T follicular helper cell (primary cell): ENCODE results near the gene VSTM2L.

Experiments used
- DNase-seq: peaks from one replicate; pipeline ENCODE4 v3.0.0-alpha.2; 2020; ENCODE audit warnings: low read depth

Gene VSTM2L

DNA sequence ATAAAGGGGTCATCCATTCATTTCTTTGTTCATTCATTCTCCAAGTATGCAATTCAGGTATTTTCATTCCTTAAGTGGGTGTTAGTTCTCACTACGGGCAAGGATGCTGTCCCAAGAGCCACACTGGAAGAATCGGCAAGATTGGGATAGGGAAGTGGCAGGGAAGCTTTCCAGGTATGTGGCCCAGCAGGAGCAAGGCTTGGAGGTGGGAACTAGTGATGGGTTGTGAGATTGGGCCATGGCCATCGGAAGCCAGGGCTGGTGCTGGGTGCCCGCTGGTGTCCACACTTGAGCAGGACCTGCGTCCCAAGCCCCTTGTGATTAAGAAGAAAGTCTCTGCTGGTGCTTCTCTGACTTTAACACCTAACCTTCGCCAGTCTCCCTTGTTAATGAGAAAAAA, 15.1 kb downstream of the VSTM2L start:
- no peak for DNase-seq

DNA sequence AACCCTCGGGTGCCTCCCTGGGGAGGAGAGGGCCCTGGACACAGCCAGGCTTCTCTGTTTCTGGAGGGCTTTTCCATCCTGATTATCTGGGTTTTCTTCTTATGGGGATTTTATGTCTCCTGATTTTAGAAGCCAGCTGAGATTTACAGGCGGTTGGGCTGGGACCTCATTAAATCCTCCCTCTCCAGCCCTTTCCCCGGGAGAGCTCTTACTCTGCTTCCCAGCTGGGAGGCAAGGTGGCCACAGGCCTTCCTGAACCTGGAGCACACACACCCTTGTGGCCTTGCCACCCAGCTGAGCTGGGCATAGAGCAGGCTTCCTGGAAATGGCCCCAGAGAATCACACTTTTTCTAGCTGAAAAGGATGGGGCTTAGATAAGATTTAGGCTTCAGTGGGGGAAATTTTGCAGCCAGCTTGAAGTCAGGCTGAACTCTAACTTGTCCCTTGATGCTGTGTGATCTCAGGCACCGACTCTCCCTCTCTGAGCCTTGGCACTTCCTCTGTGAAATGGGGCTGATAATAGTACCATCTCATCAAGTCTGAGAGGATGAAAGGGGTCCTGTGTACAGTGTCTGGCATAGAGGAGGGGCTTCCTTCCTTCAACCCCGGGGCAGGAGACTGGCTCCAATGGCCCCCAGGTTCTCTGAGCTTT, 16.6 kb downstream of the VSTM2L start:
- no peak for DNase-seq

DNA sequence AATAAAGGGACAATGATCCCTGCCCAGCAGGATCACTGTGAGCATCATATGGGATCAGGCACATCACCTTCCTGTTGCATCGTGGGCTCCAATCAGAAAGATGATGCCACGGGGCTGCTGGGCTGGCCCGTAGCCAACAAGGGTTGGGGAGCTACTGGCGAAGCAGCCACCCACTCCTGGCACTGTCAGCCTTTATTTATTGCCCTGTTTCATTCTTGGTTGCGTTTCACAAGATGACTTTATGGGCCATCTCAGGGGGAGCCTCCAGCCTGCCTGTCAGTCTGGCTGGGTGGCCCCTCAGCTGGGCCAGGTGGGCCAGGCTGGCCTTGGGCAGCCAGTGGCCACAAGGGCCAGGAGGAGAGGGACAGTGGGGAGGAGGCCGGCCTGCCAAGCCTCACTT, 17.3 kb downstream of the VSTM2L start:
- DNase-seq: no peak

DNA sequence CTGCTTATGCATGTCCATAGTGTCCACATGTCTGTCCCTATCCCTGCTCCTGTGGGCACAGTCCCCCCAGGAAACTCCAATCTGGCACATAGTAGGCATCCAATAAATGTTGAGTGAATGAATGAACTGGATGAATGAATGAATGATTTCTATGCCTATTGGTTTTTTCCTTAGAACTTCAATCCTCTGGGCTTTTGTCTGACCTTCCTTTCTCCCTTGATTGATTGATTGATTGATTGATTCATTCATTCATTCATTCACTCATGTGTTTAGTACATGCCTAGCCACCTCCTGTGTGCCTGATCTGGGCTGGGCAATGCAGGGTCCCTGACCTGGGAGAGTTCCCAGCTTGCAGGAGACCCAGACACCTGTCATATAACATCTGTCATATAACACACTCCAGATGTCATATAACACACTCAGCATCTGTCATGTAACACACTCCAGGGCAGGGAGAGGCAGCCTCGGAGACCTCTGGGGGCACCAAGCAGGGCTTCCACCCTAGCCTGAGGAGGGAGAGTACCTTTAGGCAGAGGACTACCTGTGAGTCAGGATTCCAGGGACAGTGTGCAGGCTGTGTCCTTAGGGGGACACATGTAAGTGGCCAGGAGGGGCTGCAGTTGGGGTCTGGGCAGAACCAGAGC, 17.9 kb downstream of the VSTM2L start:
- no peak for DNase-seq

DNA sequence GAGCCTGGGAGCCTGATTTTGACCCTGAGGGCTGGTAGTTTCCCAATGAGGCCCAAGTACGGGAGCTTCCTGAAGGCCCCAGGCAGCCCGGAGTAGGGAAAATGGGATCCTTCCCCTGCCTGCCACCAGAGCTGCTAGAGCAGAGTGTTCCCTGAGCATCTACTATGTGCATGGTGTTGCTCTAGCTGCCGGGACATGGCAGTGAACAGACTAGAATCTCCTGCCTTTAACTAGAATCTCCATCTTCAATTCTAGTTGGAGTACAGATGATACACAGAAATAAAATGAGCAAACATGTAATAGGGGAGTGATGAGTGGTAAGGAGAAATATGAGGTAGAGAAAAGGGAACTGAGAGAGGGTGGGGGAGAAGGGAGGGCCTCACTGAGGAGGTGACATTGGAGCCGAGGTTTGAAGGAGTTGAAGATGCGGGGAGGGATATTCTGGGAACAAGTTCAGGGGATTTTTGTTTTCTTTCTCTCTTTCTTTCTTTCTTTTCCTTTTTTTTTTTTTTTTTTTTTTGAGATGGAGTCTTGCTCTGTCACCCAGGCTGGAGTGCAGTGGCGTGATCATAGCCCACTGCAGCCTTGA, 18.5 kb downstream of the VSTM2L start:
- DNase-seq: no peak

DNA sequence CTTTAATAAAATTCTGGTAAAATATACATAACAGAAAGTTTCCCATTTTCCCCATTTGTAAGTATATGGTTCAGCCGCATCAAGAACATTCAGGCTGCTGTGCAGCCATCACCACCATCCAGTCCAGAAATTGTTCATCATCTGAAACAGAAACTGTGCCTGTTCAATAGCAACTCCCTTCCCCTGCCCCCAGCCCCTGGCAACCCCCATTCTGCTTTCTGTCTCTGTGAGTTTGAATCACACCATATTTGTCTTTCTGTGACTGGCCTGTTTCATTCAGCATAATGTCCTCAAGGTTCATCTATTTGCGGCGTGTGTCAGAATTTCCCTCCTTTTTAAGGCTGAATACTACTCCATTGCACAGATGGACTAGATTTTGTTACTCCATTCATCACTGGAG, 19.1 kb downstream of the VSTM2L start:
- no peak for DNase-seq

DNA sequence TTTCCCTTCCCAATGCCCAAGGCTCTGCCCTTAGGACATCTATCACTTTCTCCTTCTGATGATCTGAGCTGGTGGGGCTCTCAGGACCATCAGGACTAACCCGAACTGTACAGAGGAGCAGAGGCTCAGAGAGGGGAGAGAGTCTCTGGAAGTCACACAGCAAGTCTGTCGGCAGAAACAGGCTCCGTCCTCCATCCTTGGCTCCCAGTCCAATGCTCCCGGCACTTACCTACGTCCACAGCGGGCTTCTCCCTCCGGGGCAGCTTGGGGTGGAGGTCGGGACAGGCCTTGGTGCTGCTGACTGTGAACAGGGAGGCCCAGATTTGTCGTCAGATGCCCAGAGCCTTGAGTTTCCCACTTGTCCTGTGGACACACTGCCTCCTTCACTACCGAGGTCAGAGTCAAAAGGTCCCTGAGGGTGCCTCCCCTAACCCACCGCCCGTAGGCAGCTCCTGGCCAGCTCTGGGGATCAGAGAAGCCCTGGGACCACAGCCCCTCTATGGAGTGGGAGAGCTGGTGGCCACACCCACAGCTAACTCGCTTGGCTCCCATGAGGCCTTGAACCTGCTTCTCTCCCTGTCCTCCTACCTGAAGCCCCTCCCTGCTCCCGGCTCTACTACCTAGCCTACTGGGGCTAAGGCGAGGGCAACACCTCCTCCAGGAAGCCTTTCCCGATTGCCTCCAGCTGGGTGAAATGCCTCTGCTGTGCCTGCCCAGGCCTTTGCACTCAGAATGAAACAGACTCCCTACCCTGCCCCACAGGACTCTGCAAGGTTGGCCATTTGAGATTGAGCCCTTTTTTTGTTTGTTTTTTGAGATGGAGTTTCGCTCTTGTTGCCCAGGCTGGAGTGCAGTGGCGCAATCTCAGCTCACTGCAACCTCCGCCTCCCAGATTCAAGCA, 22.6 kb downstream of the VSTM2L start:
- DNase-seq: no peak

DNA sequence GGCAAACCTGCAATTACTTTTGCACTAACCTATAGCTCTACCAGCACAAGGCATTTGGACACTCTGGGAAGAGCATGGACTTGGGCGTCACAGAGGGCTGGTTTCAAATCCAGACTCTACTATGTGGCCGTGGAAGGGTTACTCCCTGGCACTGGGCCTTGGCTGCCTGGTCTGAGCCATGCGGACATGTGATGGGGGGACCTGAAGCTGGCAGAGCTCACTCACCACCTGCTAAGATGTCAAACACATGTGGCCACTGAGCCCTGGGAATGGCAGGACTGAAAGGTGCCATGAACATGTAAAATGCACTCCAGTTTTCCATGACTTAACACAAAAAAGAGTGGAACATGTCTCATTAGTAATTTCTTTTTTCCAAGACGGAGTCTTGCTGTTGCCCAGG, 23.7 kb downstream of the VSTM2L start:
- no peak for DNase-seq

DNA sequence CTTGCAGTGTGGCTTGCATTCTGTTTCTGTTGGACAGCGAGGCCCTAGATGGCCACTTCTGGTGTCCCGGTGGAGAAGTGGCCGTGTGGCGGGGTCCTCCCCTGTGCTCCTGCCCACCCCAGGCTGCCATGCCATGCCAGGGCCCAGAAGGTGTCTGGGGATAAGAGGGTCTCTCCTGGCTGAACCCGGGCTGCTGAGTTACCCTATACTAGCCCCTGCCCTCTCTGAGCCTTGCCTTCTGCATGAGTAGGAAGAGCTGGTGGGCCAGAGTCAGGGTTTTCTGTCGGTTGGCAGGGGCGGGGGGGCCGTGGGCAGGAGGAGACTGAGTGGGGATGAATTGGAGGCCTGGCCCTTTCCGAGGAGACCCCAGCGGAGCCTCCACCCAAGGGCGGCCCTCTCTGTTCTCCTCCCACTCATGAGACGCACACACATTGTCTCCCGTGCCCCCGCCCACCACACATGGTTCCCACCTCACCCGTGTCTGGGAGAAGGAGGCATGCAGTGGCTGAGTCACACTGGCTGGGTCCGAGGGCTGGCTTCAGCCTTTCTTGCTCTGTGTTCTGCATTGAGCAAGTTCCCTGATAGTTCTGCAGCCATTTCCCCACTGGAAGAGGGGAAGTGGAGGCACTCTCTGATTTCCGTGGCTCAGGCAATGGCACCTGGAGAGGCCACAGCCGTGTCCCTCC, 24.6 kb downstream of the VSTM2L start:
- DNase-seq: no peak

DNA sequence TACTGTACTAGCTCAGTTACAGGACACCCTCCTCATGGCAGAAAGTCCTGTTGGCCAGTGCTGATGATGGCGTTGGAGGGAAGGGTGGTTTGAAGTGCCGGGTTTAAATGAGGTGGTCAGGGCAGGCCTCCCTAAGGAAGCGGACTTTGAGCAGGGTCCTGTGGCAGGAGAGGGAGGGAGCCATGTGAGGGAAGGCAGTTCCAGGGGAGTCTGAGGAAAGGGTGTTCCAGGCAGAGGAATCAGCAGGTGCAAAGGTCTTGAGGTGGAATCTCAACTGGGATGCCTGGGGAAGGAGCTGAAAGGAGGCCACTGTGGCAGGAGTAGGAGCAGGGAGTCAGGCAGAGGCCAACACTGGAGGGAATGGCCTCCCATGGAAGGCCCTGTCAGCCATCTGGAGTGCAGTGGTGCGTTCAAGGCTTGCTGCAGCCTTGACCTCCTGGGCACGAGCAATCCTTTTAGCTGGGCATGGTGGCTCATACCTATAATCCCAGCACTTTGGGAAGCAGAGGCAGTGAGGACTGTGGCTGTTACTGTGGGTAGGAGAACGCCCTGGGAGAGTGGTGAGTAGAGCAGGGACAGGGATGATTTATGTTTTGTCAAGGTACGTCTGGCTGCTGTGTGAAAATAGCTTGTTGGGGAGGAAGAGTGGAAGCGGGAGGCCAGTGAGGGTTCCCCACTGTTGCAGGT, 26.2 kb downstream of the VSTM2L start:
- no peak for DNase-seq

DNA sequence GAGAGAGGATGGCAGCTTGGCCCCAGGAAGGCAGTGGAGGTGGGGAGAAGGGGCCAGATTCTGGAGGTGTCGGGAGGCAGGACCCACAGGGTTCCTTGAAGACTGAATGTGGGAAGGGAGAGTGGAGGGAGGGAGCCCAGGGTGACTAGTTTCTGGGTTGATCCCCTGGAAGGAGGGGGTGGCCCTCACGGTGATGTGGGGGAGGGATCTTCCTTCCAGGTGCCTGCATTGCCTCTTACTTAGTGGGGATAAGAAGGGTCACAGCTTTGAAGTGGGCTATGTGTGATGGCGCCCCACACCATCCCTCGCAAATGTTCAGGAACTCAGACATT, 26.7 kb downstream of the VSTM2L start:
- DNase-seq: no peak

DNA sequence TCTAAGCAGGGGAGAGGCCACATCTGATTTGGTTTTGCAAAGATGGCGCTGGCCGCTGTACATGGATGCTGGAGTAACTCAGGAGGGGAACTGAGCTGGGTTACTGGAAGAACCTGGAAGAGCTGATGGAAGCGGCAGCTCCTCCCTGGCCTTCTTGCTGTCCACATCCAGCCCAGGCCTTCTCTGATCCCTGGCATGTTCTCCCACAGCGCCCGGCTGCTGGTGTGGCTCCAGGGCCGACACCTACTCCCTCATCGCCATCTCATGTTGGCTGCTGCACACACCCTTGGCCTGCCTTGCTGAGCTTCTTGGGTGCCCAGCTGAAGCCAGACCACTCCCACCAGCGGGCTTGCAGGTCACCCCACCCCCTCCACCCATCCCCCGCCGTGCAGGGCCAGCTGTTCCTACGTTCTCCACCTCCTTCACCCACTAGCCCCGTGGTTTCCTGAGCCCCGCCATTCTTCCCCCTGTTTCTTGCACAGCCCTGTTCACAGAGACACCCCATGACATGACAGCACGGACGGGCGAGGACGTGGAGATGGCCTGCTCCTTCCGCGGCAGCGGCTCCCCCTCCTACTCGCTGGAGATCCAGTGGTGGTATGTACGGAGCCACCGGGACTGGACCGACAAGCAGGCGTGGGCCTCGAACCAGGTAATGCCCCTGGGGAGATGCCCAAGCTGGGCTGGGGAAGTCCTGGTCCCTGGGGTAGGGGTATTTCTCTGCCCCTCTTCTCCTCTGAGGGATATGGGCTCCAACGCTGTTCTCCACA, 28.4 kb downstream of the VSTM2L start:
- DNase-seq: no peak

DNA sequence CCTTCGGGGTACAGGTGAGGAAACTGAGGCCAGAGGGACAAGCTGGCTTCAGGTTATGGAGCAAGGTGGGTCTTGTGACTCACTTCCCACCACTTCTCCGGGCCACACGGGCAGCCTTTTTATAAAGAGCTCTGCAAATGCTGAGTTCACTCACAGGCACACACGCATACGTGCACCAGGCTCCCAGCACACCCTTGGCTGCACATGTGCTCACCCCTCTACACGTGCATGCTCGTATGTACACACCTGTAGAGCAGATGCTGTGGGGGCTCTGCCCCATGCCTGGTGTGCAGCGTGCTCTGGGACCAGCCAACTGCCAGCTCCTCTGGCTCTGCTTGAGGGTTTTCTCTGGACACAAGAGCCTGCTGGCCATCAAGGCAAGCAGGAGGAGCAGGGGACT, 29.1 kb downstream of the VSTM2L start:
- no peak for DNase-seq

DNA sequence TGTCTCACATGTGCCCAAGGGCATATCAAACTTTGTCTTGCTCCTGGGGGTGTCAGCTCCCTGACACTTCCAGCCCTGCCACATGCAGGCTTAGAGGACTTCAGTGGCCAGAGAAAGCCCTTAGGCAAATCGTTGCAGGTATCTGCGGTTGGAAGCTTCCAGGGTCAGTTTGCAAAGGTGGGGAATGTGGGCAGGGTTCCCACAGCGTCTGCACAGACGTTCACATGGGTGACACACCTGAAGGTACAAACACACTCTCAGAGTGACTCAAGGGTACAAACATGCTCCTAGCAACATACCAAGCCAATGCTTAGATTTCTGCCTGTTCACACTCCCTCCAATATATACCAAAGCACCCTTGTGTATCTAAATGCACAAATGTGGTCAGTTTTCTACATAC, 30.0 kb downstream of the VSTM2L start:
- DNase-seq: no peak

DNA sequence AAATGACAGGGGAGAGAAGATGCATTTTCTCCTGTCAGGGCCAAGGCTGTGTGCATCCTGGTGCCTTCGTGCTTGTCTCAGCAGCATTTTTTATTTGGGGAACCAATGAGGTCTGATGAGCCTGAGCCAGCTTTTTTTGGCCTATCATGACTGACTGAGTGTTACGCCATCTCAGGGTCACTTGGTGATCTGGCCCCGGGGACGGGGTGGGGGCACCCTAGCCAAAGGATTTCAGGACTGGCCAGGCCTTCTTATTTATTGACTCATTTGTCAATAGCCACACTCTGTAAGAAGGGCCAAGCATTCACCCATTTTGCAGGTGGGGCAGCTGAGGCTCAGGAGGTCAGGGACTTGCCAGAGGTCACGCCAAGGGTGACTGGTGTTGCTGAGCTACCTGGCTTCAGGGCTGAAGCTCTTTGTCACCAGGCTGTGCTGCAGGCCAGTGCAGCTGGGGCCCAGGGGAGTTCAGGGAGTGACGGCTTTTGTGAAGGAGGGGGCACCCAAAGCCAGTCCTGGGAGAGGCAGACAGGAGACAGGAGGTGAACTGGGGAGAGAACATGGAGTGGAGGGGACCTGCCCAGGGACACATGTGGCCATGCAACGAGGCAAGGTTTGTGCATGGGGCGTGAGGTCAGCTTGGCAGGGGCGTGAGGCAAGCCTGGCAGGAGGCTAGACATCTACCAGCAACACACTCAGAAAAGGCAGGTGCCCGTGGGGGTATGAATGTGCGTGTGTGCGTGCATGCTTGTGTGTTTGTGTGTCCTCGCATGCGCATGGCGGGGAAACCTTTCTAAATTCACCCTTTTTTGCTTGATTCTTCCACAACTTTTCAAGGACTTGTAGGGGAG, 31.1 kb downstream of the VSTM2L start:
- DNase-seq: no peak

DNA sequence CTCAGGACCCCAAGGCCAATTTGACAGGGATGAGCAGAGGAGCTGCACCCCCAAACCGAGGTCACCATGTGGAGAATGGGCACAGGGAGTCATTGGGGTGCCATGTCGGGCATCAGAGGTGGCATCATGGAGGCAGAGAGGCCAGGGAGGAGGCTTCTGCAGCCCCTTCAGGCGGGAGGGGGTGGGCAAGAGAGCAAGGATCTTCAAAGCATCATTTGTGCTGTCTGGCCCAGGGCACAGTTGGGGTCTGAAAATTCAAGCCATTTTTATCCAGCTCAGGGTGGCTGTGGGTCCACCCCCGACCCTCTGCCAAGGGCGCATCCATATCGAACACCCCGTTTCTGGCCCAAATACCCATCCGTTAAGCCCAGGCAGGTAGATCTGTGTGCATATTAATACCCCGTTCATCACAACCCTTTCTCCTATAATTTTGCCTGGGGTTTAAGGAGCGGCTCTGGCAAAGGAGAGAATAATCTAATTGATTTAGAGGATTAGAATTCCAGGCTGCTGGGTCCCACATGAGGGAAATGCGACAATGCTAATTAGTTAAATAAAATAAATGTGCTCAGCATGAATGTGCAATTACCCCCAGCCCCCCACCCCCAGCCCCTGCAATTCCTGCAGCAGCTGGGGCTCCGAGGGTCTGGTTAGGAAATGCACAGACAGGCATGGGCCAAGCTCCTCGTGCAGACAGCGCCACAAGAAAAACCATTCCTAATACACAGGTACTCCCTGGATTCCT, 31.9 kb downstream of the VSTM2L start:
- DNase-seq: no peak

DNA sequence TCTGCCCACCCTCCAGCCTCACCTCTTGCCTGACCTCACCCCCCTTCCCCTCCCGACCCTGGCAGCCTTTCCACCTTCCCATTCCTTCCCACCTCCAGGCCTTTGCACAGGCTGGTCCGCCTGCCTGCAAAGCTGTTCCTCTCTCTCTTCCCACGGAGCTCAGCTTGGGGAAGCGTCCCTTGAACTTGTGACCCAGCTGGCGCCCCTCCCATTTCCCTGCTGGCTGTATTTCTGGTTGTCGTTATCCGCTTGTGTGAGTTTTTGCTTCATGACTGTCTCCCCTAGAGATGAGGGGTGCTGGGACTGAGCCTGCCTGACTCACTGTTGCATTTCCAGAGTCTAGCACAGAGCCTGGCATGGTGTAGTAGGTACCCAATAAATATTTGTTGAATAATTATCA, 32.5 kb downstream of the VSTM2L start:
- DNase-seq: no peak

DNA sequence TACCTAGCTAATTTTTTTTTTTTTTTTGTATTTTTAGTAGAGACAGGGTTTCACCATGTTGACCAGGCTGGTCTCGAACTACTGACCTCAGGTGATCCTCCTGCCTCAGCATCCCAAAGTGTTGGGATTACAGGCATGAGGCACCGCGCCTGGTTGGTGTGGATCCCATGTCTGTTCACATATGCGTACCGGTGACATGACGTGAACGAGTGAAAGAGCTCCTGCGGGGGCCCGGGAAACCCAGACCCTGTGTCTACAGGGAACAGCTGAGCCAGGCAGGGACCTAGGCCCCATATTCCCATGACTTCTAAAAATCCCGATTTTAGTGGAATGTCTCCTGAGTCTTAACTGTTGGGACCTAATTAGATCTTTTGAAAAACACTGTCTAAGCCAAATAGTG, 33.1 kb downstream of the VSTM2L start:
- DNase-seq: no peak

DNA sequence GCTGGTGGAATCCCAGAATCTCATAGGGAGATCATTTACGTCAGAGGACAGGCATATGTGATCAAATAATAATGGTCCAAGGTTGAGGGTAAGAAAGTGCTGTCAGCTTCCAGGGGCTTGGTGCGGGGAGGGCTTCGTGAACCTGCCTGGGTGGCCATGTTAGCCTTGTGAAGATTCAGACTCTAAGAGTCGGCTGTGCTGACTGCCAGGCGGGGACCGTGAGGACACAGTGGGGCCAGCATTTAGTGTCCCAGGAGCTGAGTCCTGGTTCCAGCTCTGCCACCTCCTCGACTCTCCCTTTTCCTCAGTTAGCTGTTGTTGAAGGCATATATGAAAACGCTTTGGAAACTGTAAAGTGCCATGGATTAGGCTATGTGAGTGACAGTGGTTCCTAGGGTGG, 33.5 kb downstream of the VSTM2L start:
- DNase-seq: no peak
